Adrenal gland (tissue), 12 donors: ENCODE data around the gene ISM1. TPM values are rescaled to one million over a fixed set of nuclear protein-coding genes. Genes with fewer than 3 reads are reported as not detected.
A peak's percentile ranks its signal among the peaks of the same experiment; 100 is the strongest.

Experiments used
- DNase-seq, 7 donors: peaks; one replicate each; pipeline ENCODE4 v3.0.0-alpha.2; 2019 to 2020
- H3K27ac ChIP-seq, 5 donors: fragments of 200-600 bp; sonication (generic) in 4 of 5; 1 replicate in 3 of 5; 2 replicates in 2 of 5; pipeline versions ENCODE4 v1.5.1 to v1.8.0; 2016 to 2020; ENCODE audit warnings: mild to moderate bottlenecking in 1 of 5
- H3K27me3 ChIP-seq: fragments of 200-600 bp; 2 replicates; pipeline ENCODE4 v1.8.0; 2021
- H3K36me3 ChIP-seq, 2 donors: fragments of 200-600 bp; replicated peaks in 1 of 2; 1 replicate in 1 of 2; 2 replicates in 1 of 2; pipeline versions ENCODE4 v1.5.1 to v1.8.0; 2018 to 2022
- H3K4me1 ChIP-seq, 2 donors: fragments of 200-600 bp; replicated peaks in 1 of 2; 1 replicate in 1 of 2; 2 replicates in 1 of 2; pipeline versions ENCODE4 v1.5.1 to v1.8.0; 2018 to 2021
- H3K4me3 ChIP-seq, 4 donors: fragments of 200-600 bp; sonication (generic) in 3 of 4; one replicate each; pipeline ENCODE4 v1.5.1; 2016 to 2018
- H3K9me3 ChIP-seq, 3 donors: fragments of 200-600 bp; sonication (generic) in 1 of 3; replicated peaks in 1 of 3; 1 replicate in 2 of 3; 2 replicates in 1 of 3; pipeline versions ENCODE4 v1.5.1 to v1.8.0; 2016 to 2021
- CTCF ChIP-seq, 6 experiments: fragments of 450-650 bp in 4 of 6; fragments of 200-600 bp in 2 of 6; sonication (generic) in 1 of 6; IDR thresholded peaks; 1 replicate in 5 of 6; 2 replicates in 1 of 6; pipeline versions ENCODE4 v1.5.1 to v1.8.0; 2016 to 2021; ENCODE audit warnings: antibody characterized with exemption in 6 of 6, mild to moderate bottlenecking in 2 of 6, moderate library complexity in 1 of 6
- POLR2A ChIP-seq, 2 donors: fragments of 450-650 bp; IDR thresholded peaks; one replicate each; pipeline ENCODE4 v1.6.1; 2017; ENCODE audit warnings: antibody characterized with exemption in 2 of 2, mild to moderate bottlenecking in 2 of 2, moderate library complexity in 1 of 2
- WGBS, 4 donors: extraction: QIAGEN DNeasy Blood & Tissue Kit in 2 of 4; methylation state at CpG; one replicate each; pipeline versions ENCODE4 v1.1.5 to v1.1.7; 2013 to 2017; 5-methylcytosine and 5-hydroxymethylcytosine counted together
- intact Hi-C, 2 donors: fragments of 100-400 bp; cut with DNase I; formaldehyde crosslinking; loops; one replicate each; pipeline versions ENCODE4 v1.14.1 to v1.15.0; 2022 to 2023
- polyA plus RNA-seq, 3 donors: library from polyadenylated mRNA; stranded (reverse); fragments of 200-250 nt in 2 of 3; fragments of 350-450 nt in 1 of 3; fragmentation: Illumina TruSeq in 1 of 3; extraction: RNeasy Lipid Tissue Mini Kit (QIAGEN cat#74804) in 1 of 3; gene quantifications; one replicate each; pipeline ENCODE4 v1.2.3, GENCODE V29; 2013 to 2014
- total RNA-seq, 9 donors: library from RNA; depleted of rRNA in 4 of 9; stranded (reverse); fragments of >200 nt in 4 of 9; fragments of 120-200 nt in 1 of 9; fragmentation: NEBNext Ultra II Directional in 1 of 9; extraction: Animal tissue kit (Norgen Biotek cat#: 25700) in 1 of 9; gene quantifications; one replicate each; pipeline versions ENCODE4 v1.1.0 to v1.2.4, GENCODE V29; 2013 to 2023
- donor health status: healthy with polysubstance abuse.
- donor health status: Bipolar disorder and iron deficiency.
- donor health status: DM: yes; HTN: yes; CAD: no.
- donor health status: DM: no; HTN: no; CAD: no.
- donor health status: DM: no; HTN: no; CAD: no.
- donor health status: DM: yes; HTN: yes; CAD: no.

The ISM1 gene
- total and polyA plus RNA-seq, 12 donors = 0.17 to 4.4 (median 1.8) TPM

DNA sequence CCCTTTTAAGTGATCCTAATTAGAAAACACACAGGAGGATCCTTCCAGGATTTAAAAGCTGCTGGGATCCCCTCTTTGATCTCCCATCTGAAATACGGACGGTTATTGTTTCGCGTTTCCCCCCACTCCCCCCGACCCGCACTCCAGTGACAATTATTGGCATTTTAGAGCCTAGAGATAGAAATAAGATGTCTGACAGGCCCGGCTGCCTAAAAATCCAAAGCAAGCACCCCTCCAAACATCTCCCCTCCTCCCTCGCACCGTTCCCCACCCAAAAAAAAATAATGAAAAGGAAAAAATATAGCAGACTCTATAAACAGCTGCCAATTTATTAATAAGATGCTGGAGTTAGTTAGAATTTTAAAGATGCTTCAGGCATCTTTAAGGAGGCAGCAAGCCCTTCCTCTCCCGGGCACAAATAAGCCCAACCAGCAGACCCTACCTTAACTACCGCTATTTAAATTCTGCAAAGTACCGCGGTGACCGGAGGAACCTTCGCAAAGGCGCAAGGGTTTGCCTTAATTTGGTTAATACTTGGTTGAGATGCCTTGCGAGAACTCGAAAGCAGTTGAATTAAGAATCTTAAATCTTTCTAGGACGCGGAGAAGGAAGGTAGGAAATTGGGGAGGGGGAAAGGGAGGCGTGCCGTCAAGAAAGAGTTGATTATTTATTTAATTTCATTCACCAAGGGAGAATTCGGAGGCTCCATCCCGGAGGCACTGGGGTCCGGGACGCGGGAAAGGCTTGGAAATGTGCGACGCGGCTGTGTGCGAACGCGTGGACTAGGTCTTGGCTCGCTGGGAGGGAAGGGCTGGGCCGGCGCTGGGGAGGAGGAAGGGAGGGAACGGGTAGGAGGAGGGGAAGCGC, 1.5 kb upstream of the ISM1 start:
- Histone ChIP-seq H3K27me3 (peaks cover 29% of the 10 kb centered on the region), H3K9me3 (no peaks in the 10 kb centered on the region), H3K4me1 (peaks cover 0 to 17% of the 10 kb centered on the region in 2 donors), H3K27ac (no peak overlapping the region), H3K4me3 (peak overlapping the region in 1 of 4 donors; percentile 62), H3K36me3 (no peaks in the 10 kb centered on the region)
- TF ChIP-seq CTCF (IDR thresholded peaks at IDR 0.05) (no peak), POLR2A (IDR thresholded peaks at IDR 0.05) (no peak)
- DNase-seq = no peak
- intact Hi-C loops = no loop called here
- WGBS, 4 donors = 21 to 30% (median 25%) methylated on average over 38 of the region's 38 CpGs

DNA sequence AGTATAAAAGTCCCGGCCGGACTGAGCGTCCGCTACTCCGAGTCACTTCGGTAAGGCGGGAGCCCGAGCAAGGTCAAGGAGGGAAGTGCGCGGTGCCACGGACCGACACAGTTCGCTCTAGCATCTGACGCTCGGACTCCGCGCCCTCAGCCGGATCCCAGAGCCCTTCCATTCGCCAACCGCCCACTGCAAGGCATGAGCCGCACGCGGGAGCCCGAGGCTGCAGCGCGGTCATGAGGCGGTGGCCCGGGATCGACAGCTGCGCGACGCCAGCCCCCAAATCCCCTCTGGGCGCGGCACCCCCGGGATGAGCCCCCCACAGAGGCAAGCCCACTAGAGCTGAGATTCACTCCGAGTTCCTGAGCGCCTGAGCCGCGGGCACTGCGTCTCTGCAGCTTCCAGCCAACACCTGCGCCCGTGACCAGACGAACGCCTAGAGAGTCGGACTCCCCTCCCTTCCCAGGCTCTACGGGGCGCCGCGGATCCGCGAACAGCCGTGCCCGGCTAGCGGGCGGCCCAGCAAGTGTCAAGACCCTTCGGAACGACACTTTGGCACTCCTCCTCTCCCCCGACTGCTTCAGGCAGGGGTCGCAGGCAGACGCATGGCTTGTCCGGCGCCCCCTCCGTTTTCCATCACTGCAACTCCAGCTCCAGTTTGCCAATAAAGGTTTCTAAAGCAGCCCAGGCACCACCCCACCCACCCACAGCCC, 725 bp upstream of the ISM1 start:
- Histone ChIP-seq H3K36me3 (no peaks in the 10 kb centered on the region), H3K4me1 (peaks cover 0 to 17% of the 10 kb centered on the region in 2 donors), H3K27me3 (peaks cover 29% of the 10 kb centered on the region), H3K27ac (no peak overlapping the region), H3K9me3 (no peaks in the 10 kb centered on the region), H3K4me3 (peak overlapping the region in 1 of 4 donors; percentile 62)
- DNase-seq = peak in 6 of 7 donors; percentile 35 to 64 (median 39)
- intact Hi-C loops = no loop called here
- TF ChIP-seq POLR2A (IDR thresholded peaks at IDR 0.05) (no peak), CTCF (IDR thresholded peaks at IDR 0.05) (no peak)
- whole genome bisulfite sequencing, 4 donors = 0 to 1% (median 1%) methylated on average over 2 to 63 of the region's 63 CpGs

DNA sequence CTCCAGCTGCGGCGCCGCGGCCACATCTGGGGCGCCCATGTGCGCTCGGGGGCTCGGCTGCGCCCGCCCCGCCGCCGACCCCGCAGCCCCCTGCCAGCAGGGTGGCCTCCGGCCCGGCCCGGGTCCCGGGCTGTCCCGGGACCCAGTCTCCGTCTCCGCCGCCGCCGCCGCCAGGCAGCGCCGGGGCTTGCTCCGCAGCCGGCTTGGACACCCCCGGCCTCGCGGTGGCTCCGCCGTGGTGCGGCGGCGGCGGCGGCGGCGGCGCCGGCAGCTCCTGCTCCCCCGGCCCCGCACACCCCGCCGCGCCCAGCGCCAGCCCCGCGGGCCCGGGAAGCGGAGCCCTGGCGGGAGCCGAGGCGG, 219 bp downstream of the ISM1 start:
- no peak for DNase-seq
- Histone ChIP-seq H3K4me1 (peaks cover 0 to 17% of the 10 kb centered on the region in 2 donors), H3K27ac (peak overlapping the region in 1 of 5 donors; percentile 45), H3K27me3 (peaks cover 25% of the 10 kb centered on the region), H3K9me3 (no peaks in the 10 kb centered on the region), H3K4me3 (peak overlapping the region in 1 of 4 donors; percentile 62), H3K36me3 (no peaks in the 10 kb centered on the region)
- TF ChIP-seq CTCF (IDR thresholded peaks at IDR 0.05) (no peak), POLR2A (IDR thresholded peaks at IDR 0.05) (no peak)
- WGBS, 4 donors = 0 to 7% (median 1%) methylated on average over 6 to 52 of the region's 56 CpGs
- intact Hi-C loops = no loop called here

GRCh38 chr20:13221673-13222318, 722 bp downstream of the ISM1 start:
- intact Hi-C loops = no loop called here

More at GRCh38 chr20:13221673-13222318, 722 bp downstream of the ISM1 start:
- WGBS, 4 donors = 1 to 5% (median 2%) methylated on average over 14 to 59 of the region's 59 CpGs
- Histone ChIP-seq H3K36me3 (no peaks in the 10 kb centered on the region), H3K4me1 (peaks cover 0 to 17% of the 10 kb centered on the region in 2 donors), H3K27me3 (peaks cover 21% of the 10 kb centered on the region), H3K4me3 (peak overlapping the region in 1 of 4 donors; percentile 62), H3K27ac (peak overlapping the region in 1 of 5 donors; percentile 45), H3K9me3 (no peaks in the 10 kb centered on the region)
- DNase-seq = peak; percentile 19 to 55 (median 35)
- TF ChIP-seq CTCF (IDR thresholded peaks at IDR 0.05) (peak in 1 of 6 experiments; percentile 14), POLR2A (IDR thresholded peaks at IDR 0.05) (no peak)
